Activated CD4-positive, alpha-beta T cell treated with anti-CD3 and anti-CD28 coated beads, Interleukin-2, amount 50 U/mL, for 24 hours (primary cell): ENCODE data around the gene LRP5.
"Not testable (repeated sequence)": the region's sequence is repeated elsewhere in the genome, so short reads cannot be mapped to it uniquely, and the experiment has no call there.

ENCODE experiments used
- DNase-seq, 2 donors: peaks; one replicate each; pipeline ENCODE4 v3.0.0-alpha.2; 2020; ENCODE audit warnings: low read depth in 1 of 2, low spot score in 1 of 2

Gene LRP5

GRCh38 chr11:68388595-68389198 lies 76.3 kb downstream of the LRP5 start:
- no peak for DNase-seq

DNA sequence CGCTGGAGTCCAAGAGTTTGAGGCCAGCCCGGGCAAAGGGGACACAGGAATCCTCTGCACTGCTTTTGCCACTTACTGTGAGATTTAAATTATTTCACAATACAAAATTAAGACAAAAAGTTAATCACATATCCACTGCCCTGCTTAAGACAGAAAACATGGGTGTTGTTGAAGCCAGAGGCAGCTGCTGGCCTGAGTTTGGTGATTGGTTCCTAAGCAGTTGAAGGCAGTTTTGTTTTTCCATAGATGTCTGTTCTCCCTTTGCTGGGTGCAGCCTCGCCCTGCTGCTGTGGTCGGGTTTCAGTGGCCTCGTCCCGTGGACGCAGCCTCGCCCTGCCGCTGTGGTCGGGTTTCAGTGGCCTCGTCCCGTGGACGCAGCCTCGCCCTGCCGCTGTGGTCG lies 77.9 kb downstream of the LRP5 start:
- DNase-seq: no peak

DNA sequence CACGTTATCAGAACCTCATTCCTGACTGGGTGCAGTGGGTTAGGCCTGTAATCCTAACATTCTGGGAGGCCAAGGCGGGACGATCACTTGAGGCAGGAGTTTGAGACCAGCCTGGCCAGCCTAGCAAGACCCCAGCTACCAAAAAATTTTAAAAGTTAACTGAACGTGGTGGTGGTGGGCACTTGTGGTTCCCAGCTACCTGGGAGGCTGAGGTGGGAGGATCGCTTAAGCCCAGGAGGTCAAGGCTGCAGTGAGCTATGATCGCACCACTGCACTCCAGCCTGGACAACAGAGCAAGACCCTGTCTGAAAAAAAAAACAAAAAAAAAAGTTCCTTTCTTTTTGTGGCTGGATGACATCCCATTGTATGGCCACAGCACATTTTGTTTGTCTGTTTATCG lies 80.4 kb downstream of the LRP5 start:
- no peak for DNase-seq

DNA sequence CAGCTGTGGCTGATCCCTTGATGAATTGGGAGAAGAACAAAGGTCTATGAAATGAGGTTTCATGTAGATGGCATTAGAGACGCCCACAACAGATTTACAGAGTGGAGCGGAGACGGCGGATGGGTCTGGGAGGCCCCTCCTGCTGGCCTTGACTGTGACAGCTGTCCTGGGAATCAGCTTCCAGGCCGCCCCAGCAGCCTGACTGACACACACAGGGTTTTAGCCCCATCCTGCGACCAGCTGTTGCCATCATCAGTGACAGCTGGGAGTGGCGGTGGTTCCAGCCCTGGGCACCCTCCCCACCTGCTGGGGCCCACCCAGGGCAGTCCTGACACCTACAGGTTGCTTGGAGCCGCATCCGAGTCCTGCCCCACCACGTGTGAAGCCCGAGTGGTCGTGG lies 84.1 kb downstream of the LRP5 start:
- no peak for DNase-seq

GRCh38 chr11:68397256-68397655 lies 84.9 kb downstream of the LRP5 start:
- DNase-seq: no peak

DNA sequence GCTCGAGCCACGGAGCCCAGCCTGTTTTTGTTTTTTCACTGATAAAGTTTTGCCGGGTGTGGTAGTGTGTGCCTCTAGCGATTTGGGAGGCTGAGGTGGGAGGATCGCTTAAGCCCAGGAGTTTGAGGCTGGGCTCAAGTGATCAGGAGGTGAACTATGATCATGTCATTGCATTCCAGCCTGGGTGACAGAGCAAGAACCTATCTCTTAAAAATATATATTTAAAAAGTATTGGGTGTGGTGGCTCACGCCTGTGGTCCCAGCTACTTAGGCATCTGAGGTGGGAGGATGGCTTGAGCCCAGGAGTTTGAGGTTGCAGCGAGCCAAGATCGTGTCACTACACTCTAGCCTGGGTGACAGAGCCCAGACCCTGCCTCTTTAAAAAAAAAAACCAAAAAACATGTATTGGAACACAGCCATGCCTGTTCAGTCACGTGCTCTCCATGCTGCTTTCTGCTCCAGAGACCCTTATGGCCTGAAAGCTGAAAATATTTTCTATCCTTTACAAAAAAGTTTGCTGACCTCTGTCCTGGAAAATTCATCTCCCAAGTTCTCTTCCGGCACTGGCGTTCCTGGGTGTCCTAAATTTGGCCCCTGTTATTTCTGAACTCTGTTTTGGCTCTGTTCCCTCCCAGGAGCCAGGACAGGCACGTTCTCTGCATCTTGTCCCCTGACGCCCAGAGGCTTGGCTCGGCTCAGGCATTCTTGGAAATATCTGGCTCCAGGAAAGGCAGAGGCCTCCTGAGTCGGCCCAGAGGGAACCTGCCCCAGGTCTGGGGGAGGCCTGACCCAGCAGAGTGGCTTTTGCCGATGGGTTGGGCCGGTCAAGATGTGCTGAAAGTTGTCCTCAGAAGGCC lies 86.8 kb downstream of the LRP5 start:
- no peak for DNase-seq

DNA sequence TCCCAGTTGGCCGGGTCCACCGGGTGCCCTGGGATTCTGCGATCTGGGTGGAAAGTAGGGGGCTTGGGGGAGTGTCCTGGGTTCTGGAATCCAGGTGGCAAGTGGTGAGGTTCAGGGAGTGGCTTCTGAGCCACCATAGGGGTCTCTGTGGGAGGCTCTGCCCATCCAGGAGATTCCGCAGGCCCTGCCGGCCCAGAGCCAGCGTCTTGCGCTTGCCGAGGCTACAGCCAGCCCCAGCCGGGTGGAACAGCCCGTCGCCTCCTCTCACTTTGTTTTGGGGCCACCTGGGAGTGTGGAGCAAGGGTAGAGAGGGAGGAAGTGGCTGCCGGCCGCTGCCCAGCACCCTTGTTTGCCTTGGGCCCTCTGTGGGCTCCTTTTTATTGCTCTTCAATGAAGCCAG lies 87.5 kb downstream of the LRP5 start:
- no peak for DNase-seq

DNA sequence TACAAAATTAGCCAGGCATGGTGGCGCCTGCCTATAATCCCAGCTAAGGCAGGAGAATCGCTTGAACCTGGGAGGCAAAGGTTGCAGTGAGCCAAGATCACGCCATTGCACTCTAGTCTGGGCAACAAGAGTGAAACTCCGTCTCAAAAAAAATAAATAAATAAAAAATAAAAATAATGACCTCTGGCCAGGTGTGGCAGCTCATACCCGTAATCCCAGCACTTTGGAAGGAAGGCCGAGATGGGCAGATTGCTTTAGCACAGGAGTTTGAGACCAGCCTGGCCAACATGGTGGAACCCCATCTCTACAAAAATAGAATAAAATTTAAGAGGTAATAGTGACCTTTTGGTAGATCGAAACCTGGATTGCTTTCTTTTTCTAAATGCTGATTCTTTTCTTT lies 88.2 kb downstream of the LRP5 start:
- not testable (repeated sequence) for DNase-seq

- no peak for DNase-seq
These were observed 89.5 kb downstream of the LRP5 start for GRCh38 chr11:68401856-68402255.

GRCh38 chr11:68402355-68403031 lies 90.1 kb downstream of the LRP5 start:
- DNase-seq: no peak

DNA sequence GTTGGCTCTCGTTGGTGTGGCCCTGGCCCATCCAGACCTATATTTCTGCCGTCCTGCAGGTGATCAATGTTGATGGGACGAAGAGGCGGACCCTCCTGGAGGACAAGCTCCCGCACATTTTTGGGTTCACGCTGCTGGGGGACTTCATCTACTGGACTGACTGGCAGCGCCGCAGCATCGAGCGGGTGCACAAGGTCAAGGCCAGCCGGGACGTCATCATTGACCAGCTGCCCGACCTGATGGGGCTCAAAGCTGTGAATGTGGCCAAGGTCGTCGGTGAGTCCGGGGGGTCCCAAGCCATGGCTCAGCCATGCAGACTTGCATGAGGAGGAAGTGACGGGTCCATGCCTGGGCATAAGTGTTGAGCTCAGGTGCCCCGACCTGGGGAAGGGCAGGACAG lies 91.0 kb downstream of the LRP5 start:
- DNase-seq: no peak

GRCh38 chr11:68403831-68404230 lies 91.4 kb downstream of the LRP5 start:
- DNase-seq: no peak

- DNase-seq: no peak
These were observed 94.2 kb downstream of the LRP5 start for GRCh38 chr11:68406324-68407313.

GRCh38 chr11:68408512-68408911 lies 96.1 kb downstream of the LRP5 start:
- no peak for DNase-seq

GRCh38 chr11:68409748-68410344 lies 97.5 kb downstream of the LRP5 start:
- no peak for DNase-seq

DNA sequence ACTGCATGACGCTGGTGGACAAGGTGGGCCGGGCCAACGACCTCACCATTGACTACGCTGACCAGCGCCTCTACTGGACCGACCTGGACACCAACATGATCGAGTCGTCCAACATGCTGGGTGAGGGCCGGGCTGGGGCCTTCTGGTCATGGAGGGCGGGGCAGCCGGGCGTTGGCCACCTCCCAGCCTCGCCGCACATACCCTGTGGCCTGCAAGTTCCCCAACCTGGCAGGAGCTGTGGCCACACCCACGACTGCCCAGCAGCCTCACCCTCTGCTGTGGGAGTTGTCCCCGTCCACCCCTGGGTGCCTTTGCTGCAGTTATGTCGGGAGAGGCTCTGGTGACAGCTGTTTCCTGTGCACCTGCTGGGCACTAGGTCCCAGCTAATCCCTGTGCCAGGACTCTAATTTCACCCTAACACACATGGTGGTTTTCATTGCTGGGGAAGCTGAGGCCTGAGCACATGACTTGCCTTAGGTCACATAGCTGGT lies 99.2 kb downstream of the LRP5 start:
- DNase-seq: no peak

GRCh38 chr11:68412593-68413475 lies 100.4 kb downstream of the LRP5 start:
- no peak for DNase-seq

DNA sequence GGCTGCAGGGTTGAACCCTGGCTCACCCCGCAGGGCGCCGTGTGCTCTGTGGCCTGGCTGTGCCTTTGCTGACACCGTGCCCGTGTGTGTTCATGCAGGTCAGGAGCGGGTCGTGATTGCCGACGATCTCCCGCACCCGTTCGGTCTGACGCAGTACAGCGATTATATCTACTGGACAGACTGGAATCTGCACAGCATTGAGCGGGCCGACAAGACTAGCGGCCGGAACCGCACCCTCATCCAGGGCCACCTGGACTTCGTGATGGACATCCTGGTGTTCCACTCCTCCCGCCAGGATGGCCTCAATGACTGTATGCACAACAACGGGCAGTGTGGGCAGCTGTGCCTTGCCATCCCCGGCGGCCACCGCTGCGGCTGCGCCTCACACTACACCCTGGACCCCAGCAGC lies 101.2 kb downstream of the LRP5 start:
- DNase-seq: no peak

DNA sequence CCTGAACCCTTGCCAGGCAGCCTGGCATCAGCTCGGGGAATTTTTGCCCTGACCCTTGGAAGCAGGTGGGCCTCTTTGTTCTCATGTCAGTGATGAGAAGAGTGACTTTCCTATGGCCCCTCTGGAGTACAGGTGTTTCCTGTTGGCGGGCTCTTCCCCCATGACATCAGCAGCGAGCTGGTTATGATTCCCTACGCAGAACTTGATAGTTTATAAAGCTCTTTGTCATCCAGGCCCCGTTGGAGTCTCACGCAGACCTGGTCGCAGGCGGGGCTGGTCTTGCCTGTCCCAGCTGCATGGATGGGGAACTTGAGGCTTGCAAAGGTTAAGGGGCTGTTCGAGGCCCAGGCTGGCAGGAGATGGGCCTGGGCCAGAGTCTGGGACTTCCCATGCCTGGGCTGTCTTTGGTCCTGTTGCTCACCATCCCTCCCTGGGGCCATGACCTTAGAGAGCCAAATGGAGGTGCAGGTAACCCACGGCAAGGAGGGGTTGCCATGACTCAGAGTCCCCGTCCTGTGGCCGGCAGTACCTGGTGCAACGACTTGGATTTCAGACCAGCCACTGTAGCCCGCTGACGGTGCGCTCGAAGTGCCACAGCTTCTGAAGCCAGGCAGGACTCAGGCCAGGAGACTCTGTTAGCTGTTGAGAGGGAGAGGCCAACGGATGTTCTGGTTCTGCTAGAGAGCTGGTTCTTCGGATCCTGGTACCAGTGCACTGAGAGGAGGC lies 102.3 kb downstream of the LRP5 start:
- no peak for DNase-seq
